Fibroblast of pulmonary artery (primary cell): ENCODE data around the gene NDUFS2.
"Not testable (repeated sequence)": the region's sequence is repeated elsewhere in the genome, so short reads cannot be mapped to it uniquely, and the experiment has no call there.

Experiments
- DNase-seq: peaks from one replicate; pipeline ENCODE4 v3.0.0-alpha.2; 2010; ENCODE audit warnings: low read depth
- H3K4me3 ChIP-seq: replicated peaks from 2 replicates; pipeline ENCODE4 v1.5.1; 2011; ENCODE audit warnings: low read depth, mild to moderate bottlenecking, control low read depth, low read length, moderate library complexity
- CTCF ChIP-seq: IDR thresholded peaks from 2 replicates; pipeline ENCODE4 v1.5.1; 2011; ENCODE audit warnings: mild to moderate bottlenecking, control low read depth, low read length, inconsistent platforms; ENCODE audit errors: missing control alignments

NDUFS2 gene

GRCh38 chr1:161220002-161220401 is 17.8 kb downstream of the NDUFS2 start:
- DNase-seq: no peak
- H3K4me3 ChIP-seq: no peak overlapping the region
- TF ChIP-seq CTCF: no peak

- DNase-seq: no peak
- TF ChIP-seq CTCF: no peak
- no peak overlapping the region for H3K4me3 ChIP-seq
These were observed 20.2 kb downstream of the NDUFS2 start for GRCh38 chr1:161222175-161223019.

GRCh38 chr1:161223805-161224694 is 21.9 kb downstream of the NDUFS2 start:
- no peak overlapping the region for H3K4me3 ChIP-seq
- TF ChIP-seq CTCF: no peak
- no peak for DNase-seq

GRCh38 chr1:161224695-161225087 is 22.5 kb downstream of the NDUFS2 start:
- not testable (repeated sequence) for H3K4me3 ChIP-seq, DNase-seq

DNA sequence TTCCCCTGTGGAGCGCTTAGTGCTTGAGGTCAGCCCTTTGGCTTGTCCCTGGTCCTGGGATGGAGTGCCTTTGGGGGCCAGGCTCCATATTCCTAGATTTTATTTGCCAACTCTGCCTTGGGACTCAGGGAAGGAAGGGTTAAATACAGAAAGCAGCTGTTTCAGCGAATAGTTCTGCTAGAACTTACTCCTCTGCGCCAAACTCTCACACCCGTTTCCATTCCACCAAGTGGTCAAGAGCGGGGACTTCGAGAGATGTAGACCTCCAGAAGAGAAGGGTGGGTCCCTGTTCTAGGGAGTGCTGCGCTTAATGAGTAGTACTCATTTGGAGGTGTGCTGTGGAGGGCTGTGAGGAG is 23.0 kb downstream of the NDUFS2 start:
- no peak for DNase-seq
- H3K4me3 ChIP-seq: no peak overlapping the region

DNA sequence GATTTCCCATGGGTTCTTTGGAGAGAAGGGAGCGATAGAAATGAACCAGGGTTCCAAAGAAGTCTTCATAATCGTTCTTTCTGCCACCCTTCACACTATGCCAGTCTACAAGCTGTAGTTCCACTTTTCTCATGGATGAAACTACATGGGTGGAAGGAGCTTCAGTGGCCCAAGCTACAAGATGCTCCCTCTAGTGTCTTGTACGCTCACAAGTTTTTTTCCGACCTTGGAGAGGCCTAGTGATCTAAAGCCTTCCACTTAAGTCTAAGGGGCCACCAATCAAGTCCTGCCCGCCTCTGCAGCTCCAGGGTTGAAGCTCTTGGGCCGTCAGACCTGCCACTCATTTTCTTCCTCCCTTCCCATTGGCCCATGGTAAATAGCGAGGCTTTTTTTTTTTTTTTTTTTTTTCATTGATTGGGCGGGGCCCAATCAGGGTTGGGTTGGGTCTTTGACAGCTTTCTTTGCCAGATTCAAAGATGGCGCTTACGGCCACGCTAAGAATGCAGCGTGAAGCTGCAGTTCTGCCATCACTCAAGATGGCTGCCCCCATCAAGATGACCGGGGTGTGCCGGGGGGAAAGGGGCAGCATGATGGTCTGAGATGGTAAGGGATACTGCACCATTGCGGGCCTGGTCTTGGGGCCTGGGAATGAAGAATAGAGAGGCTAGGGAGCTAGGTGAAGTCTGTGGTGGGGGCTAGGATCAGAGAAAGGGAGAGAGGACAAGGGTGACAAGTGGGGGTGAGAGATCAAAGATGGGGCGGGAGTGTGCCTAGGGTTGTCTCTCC is 23.6 kb downstream of the NDUFS2 start, which contains the start of gene TOMM40L:
Gene TOMM40L (plus strand): TSS at position 527 of the 786 bp plus-strand sequence. CDS start 430 bp downstream, outside the sequence.
- peak; percentile 100 for DNase-seq
- TF ChIP-seq CTCF: peak; percentile 79
- peak within 1 kb of the TSS; percentile 98 for H3K4me3 ChIP-seq

More for the DNA sequence above, 23.0 kb downstream of the NDUFS2 start:
- no peak for TF ChIP-seq CTCF
